ENCODE measurements around the gene SLC12A9. TPM values are rescaled to one million over a fixed set of nuclear protein-coding genes. Genes with fewer than 3 reads are reported as not detected.

SLC12A9 gene
- total and polyA plus RNA-seq, 2 donors (not counting 1 experiment from before 2014, with no cell fraction given): 80.0 to 80.1 TPM

DNA sequence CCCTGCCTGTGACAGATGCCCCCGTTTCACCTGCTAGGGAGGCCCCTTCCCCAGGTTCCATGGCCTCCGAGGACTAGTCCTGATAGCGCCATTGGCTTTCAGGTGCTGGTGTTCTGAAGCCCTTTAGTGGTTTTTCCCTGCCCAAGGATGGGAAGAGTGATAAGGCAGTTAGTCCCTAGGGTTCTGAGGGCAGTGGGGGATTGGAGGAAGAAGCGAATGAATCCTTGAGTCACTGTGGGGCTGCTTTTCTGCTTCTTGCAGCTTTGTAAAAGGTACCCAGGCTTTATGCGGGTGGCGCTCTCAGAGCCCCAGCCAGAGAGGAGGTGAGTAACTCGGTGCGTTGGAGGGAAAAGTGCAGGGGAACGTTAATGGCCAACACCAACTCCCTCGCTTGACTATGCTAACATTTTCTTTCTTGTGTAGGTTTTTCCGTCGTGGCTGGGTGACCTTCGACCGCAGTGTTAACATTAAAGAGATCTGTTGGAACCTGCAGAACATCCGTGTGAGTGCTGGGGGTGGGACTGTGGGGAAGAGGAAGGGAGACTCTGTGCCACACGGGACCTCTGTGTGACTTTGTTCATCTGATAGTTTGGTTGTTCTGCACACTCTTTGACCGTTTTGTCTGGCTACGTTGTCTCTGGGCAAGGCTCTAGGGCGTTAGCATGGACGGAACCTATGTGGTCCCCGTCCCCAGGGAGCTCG is 33.1 kb downstream of the SLC12A9 start:
- Histone ChIP-seq H2AFZ (ENCODE audit: insufficient read depth, low read depth, low read length, poor library complexity, severe bottlenecking) (no peak overlapping the region), H3K27ac (ENCODE audit: low read length in 2 of 2) (no peak overlapping the region), H3K27me3 (replicated peaks in 1 of 4; ENCODE audit: control extremely low read depth in 1 of 4, control insufficient read depth in 3 of 4, insufficient read depth in 4 of 4, low read length in 3 of 4) (peaks cover 0 to 2% (median 0%) of the 10 kb centered on the region in 4 experiments), H3K4me2 (replicated peaks; ENCODE audit: low read depth, low read length, poor library complexity, severe bottlenecking) (no peak overlapping the region), H3K79me2 (ENCODE audit: control insufficient read depth, insufficient read depth, low read length) (peaks cover 30% of the 10 kb centered on the region), H4K20me1 (ENCODE audit: control insufficient read depth, insufficient read depth, low read length, poor library complexity, severe bottlenecking) (peaks cover 49% of the 10 kb centered on the region), H3K36me3 (replicated peaks in 1 of 2; ENCODE audit: control extremely low read depth in 1 of 2, control insufficient read depth in 1 of 2, extremely low read depth in 1 of 2, insufficient read depth in 2 of 2, low read length in 1 of 2) (peaks cover 0 to 74% of the 10 kb centered on the region in 2 experiments), H3K4me1 (ENCODE audit: control insufficient read depth in 2 of 2, insufficient read depth in 2 of 2, low read length in 2 of 2) (peaks cover 32 to 41% of the 10 kb centered on the region in 2 donors), H3K4me3 (ENCODE audit: control extremely low read depth in 1 of 5, extremely low read depth in 1 of 5, insufficient read depth in 1 of 5, low read depth in 2 of 5, low read length in 4 of 5) (no peak overlapping the region), H3K9ac (ENCODE audit: low read length) (no peak overlapping the region), H3K9me3 (ENCODE audit: control extremely low read depth in 1 of 3, control insufficient read depth in 2 of 3, insufficient read depth in 1 of 3, low read length in 2 of 3) (peaks cover 0 to 16% (median 0%) of the 10 kb centered on the region in 3 donors)
- H3K4me1 Mint-ChIP-seq: peaks cover 47% of the 10 kb centered on the region
- no peak for TF ChIP-seq EZH2 (IDR thresholded peaks at IDR 0.05; ENCODE audit: borderline replicate concordance, insufficient read depth, low read depth, low read length, poor library complexity, severe bottlenecking)
- H3K9me3 Mint-ChIP-seq (ENCODE audit: insufficient read depth): no peaks in the 10 kb centered on the region
- no peak for ATAC-seq (ENCODE audit: low read depth)
- POLR2A ChIA-PET: interaction anchor here (5.6 kb wide), 1 partner anchor 10 kb away, joined by 84 read pairs; the partner anchor contains the start of gene SRRT
- CTCF ChIA-PET: interaction anchor here (3.4 to 3.8 kb wide), 2 partner anchors 10 to 34 kb away, joined by 16 to 17 read pairs; partner anchors contain the start of genes SLC12A9 and SRRT
- 85% methylated on average over 19 of the region's 22 CpGs for WGBS (ENCODE audit: insufficient coverage)
- DNase-seq: no peak
- intact Hi-C loops (cut with micrococcal nuclease): loop anchor here (2.0 kb wide), 1 partner anchor 359 kb away; the partner anchor contains the start of gene FIS1
- no peak overlapping the region for H3K4me3 Mint-ChIP-seq
- H3K27me3 Mint-ChIP-seq: peaks cover under 1% of the 10 kb centered on the region
- peak overlapping the region; percentile 37 for H3K27ac Mint-ChIP-seq

DNA sequence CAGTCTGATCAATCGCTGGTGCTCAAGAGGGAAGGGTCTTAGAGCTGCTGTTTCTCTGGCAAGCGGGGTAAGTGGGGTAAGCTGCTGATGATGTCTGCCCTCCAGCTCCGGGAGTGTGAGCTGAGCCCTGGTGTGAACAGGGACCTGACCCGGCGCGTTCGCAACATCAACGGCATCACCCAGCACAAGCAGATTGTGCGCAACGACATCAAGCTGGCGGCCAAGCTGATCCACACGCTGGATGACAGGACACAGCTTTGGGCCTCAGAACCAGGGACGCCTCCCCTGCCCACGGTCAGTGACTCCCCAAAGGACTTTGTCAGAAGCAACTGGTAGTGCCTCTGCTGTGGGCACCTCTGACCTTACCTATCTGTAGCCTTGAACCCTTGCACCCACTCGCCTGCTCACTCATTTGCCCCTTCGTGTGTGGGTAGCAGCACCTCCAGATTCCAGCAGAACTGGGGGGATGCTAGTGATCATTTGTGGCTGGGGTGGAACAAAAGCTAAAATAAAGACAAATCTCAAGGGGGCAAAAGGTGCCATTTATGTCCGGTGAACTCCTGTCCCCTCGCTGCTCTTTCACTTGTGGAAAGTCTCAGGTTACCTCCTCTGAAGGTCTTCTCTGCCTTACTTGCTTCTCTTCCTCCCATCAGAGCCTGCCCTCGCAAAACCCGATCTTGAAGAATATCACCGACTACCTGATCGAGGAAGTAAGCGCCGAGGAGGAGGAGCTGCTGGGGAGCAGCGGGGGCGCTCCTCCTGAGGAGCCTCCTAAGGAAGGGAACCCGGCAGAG is 33.8 kb downstream of the SLC12A9 start:
- peaks cover 42% of the 10 kb centered on the region for H4K20me1 ChIP-seq (ENCODE audit: control insufficient read depth, insufficient read depth, low read length, poor library complexity, severe bottlenecking)
- Mint-ChIP-seq H3K4me1 (peaks cover 50% of the 10 kb centered on the region), H3K9me3 (ENCODE audit: insufficient read depth) (no peaks in the 10 kb centered on the region), H3K27me3 (peaks cover 5% of the 10 kb centered on the region), H3K4me3 (peak overlapping the region; percentile 50), H3K27ac (peak overlapping the region; percentile 78)
- peaks cover 0 to 10% (median 3%) of the 10 kb centered on the region in 4 experiments for H3K27me3 ChIP-seq (replicated peaks in 1 of 4; ENCODE audit: control extremely low read depth in 1 of 4, control insufficient read depth in 3 of 4, insufficient read depth in 4 of 4, low read length in 3 of 4)
- intact Hi-C loops (cut with micrococcal nuclease): loop anchor here (2.0 kb wide), 1 partner anchor 358 kb away; the partner anchor contains the start of gene FIS1
- 95% methylated on average over 24 of the region's 27 CpGs for WGBS (ENCODE audit: insufficient coverage)
- H3K9ac ChIP-seq (ENCODE audit: low read length): no peak overlapping the region
- no peak overlapping the region for H3K27ac ChIP-seq (ENCODE audit: low read length in 2 of 2)
- POLR2A ChIA-PET: interaction anchor here (5.6 kb wide), 1 partner anchor 11 kb away, joined by 84 read pairs; the partner anchor contains the start of gene SRRT
- TF ChIP-seq, protein P1, sequence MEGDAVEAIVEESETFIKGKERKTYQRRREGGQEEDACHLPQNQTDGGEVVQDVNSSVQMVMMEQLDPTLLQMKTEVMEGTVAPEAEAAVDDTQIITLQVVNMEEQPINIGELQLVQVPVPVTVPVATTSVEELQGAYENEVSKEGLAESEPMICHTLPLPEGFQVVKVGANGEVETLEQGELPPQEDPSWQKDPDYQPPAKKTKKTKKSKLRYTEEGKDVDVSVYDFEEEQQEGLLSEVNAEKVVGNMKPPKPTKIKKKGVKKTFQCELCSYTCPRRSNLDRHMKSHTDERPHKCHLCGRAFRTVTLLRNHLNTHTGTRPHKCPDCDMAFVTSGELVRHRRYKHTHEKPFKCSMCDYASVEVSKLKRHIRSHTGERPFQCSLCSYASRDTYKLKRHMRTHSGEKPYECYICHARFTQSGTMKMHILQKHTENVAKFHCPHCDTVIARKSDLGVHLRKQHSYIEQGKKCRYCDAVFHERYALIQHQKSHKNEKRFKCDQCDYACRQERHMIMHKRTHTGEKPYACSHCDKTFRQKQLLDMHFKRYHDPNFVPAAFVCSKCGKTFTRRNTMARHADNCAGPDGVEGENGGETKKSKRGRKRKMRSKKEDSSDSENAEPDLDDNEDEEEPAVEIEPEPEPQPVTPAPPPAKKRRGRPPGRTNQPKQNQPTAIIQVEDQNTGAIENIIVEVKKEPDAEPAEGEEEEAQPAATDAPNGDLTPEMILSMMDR (IDR thresholded peaks at IDR 0.05): no peak
- no peak for TF ChIP-seq EZH2 (IDR thresholded peaks at IDR 0.05; ENCODE audit: borderline replicate concordance, insufficient read depth, low read depth, low read length, poor library complexity, severe bottlenecking)
- ATAC-seq (ENCODE audit: low read depth) (no peak), DNase-seq (no peak)
- peaks cover 0 to 16% (median 0%) of the 10 kb centered on the region in 3 donors for H3K9me3 ChIP-seq (ENCODE audit: control extremely low read depth in 1 of 3, control insufficient read depth in 2 of 3, insufficient read depth in 1 of 3, low read length in 2 of 3)
- H2AFZ ChIP-seq (ENCODE audit: insufficient read depth, low read depth, low read length, poor library complexity, severe bottlenecking): no peak overlapping the region
- no peak overlapping the region for H3K4me3 ChIP-seq (ENCODE audit: control extremely low read depth in 1 of 5, extremely low read depth in 1 of 5, insufficient read depth in 1 of 5, low read depth in 2 of 5, low read length in 4 of 5)
- H3K79me2 ChIP-seq (ENCODE audit: control insufficient read depth, insufficient read depth, low read length): peaks cover 25% of the 10 kb centered on the region
- H3K4me1 ChIP-seq (ENCODE audit: control insufficient read depth in 2 of 2, insufficient read depth in 2 of 2, low read length in 2 of 2): peaks cover 38 to 48% of the 10 kb centered on the region in 2 donors
- CTCF ChIA-PET: interaction anchor here (3.4 to 3.8 kb wide), 2 partner anchors 11 to 35 kb away, joined by 16 to 17 read pairs; partner anchors contain the start of genes SLC12A9 and SRRT
- peak overlapping the region; percentile 99 for H3K4me2 ChIP-seq (replicated peaks; ENCODE audit: low read depth, low read length, poor library complexity, severe bottlenecking)
- H3K36me3 ChIP-seq (replicated peaks in 1 of 2; ENCODE audit: control extremely low read depth in 1 of 2, control insufficient read depth in 1 of 2, extremely low read depth in 1 of 2, insufficient read depth in 2 of 2, low read length in 1 of 2): peaks cover 0 to 67% of the 10 kb centered on the region in 2 experiments

Measured in B cell (primary cell).